Trophoblast cell (in vitro differentiated cells and primary cell): ENCODE data around the gene FOXE1.

ENCODE experiments used
- DNase-seq, 2 donors: peaks; one replicate each; pipeline ENCODE4 v3.0.0-alpha.2; 2016
- H2AFZ ChIP-seq: 2 replicates; pipeline ENCODE4 v1.6.1; 2013; ENCODE audit warnings: low read length, moderate library complexity, mild to moderate bottlenecking; ENCODE audit not compliant: insufficient read depth, poor library complexity
- H2AK5ac ChIP-seq: 2 replicates; pipeline ENCODE4 v1.6.1; 2013; ENCODE audit warnings: mild to moderate bottlenecking, low read length
- H2BK120ac ChIP-seq: 2 replicates; pipeline ENCODE4 v1.6.1; 2013; ENCODE audit warnings: low read length, mild to moderate bottlenecking, moderate library complexity; ENCODE audit not compliant: insufficient read depth, poor library complexity
- H2BK12ac ChIP-seq: 2 replicates; pipeline ENCODE4 v1.6.1; 2013; ENCODE audit warnings: mild to moderate bottlenecking, low read length, moderate library complexity
- H2BK5ac ChIP-seq: 2 replicates; pipeline ENCODE4 v1.6.1; 2013; ENCODE audit warnings: low read length, low read depth, moderate library complexity, mild to moderate bottlenecking; ENCODE audit not compliant: poor library complexity
- H3K14ac ChIP-seq: 2 replicates; pipeline ENCODE4 v1.6.1; 2013; ENCODE audit warnings: mild to moderate bottlenecking, low read length
- H3K18ac ChIP-seq: 2 replicates; pipeline ENCODE4 v1.6.1; 2013; ENCODE audit warnings: mild to moderate bottlenecking, low read length
- H3K23ac ChIP-seq: 2 replicates; pipeline ENCODE4 v1.6.1; 2013; ENCODE audit warnings: low read length
- H3K27ac ChIP-seq: 2 replicates; pipeline ENCODE4 v1.5.1; 2013; ENCODE audit warnings: low read depth, mild to moderate bottlenecking, inconsistent platforms, low read length, moderate library complexity
- H3K27me3 ChIP-seq: 2 replicates; pipeline ENCODE4 v1.6.1; 2013; ENCODE audit warnings: inconsistent platforms, mild to moderate bottlenecking, low read length, moderate library complexity; ENCODE audit not compliant: insufficient read depth
- H3K36me3 ChIP-seq, 2 experiments: 1 replicate in 1 of 2; 2 replicates in 1 of 2; pipeline ENCODE4 v1.6.1; 2013; ENCODE audit warnings: low read length in 2 of 2, mild to moderate bottlenecking in 2 of 2, moderate library complexity in 1 of 2; ENCODE audit not compliant: insufficient read depth in 2 of 2, control insufficient read depth in 1 of 2
- H3K4ac ChIP-seq: 2 replicates; pipeline ENCODE4 v1.6.1; 2013; ENCODE audit warnings: low read depth, mild to moderate bottlenecking, low read length, moderate library complexity
- H3K4me1 ChIP-seq, 2 experiments: 1 replicate in 1 of 2; 2 replicates in 1 of 2; pipeline ENCODE4 v1.6.1; 2013; ENCODE audit warnings: low read length in 2 of 2, mild to moderate bottlenecking in 2 of 2, moderate library complexity in 1 of 2; ENCODE audit not compliant: insufficient read depth in 2 of 2, control insufficient read depth in 1 of 2
- H3K4me2 ChIP-seq: 2 replicates; pipeline ENCODE4 v1.6.1; 2013; ENCODE audit warnings: inconsistent platforms, mild to moderate bottlenecking, low read length, moderate library complexity
- H3K4me3 ChIP-seq: 2 replicates; pipeline ENCODE4 v1.5.1; 2013; ENCODE audit warnings: mild to moderate bottlenecking, low read depth, low read length, inconsistent platforms
- H3K79me1 ChIP-seq: one replicate; pipeline ENCODE4 v1.6.1; 2013; ENCODE audit warnings: low read length
- H3K79me2 ChIP-seq: 2 replicates; pipeline ENCODE4 v1.6.1; 2013; ENCODE audit warnings: low read length, mild to moderate bottlenecking; ENCODE audit not compliant: control insufficient read depth, insufficient read depth, poor library complexity
- H3K9ac ChIP-seq: 2 replicates; pipeline ENCODE4 v1.6.1; 2013; ENCODE audit warnings: mild to moderate bottlenecking, low read length
- H3K9me3 ChIP-seq: 2 replicates; pipeline ENCODE4 v1.6.1; 2013; ENCODE audit warnings: low read depth, mild to moderate bottlenecking, control low read depth, inconsistent platforms, low read length; ENCODE audit not compliant: insufficient read depth
- H4K12ac ChIP-seq: 2 replicates; pipeline ENCODE4 v1.6.1; 2013; ENCODE audit warnings: low read depth, mild to moderate bottlenecking, low read length, moderate library complexity
- H4K8ac ChIP-seq: 2 replicates; pipeline ENCODE4 v1.6.1; 2013; ENCODE audit warnings: low read depth, mild to moderate bottlenecking, low read length, moderate library complexity
- H4K91ac ChIP-seq: one replicate; pipeline ENCODE4 v1.6.1; 2013; ENCODE audit warnings: low read depth, mild to moderate bottlenecking, low read length, moderate library complexity
- WGBS: extraction: QIAGEN DNeasy Blood & Tissue Kit; methylation state at CpG from one replicate; pipeline ENCODE4 v1.1.7; 2013; ENCODE audit warnings: missing lambda C conversion rate; ENCODE audit not compliant: insufficient read length, insufficient coverage; ENCODE audit errors: extremely low coverage; 5-methylcytosine and 5-hydroxymethylcytosine counted together

The FOXE1 gene

GRCh38 chr9:97860451-97861147 lies 7.6 kb downstream of the FOXE1 start:
- no peak overlapping the region for H2BK120ac ChIP-seq
- WGBS: no CpG with 5 or more reads among the region's 10 CpGs
- no peak overlapping the region for H2AFZ ChIP-seq

GRCh38 chr9:97861148-97861475 lies 8.1 kb downstream of the FOXE1 start:
- no peak overlapping the region for H4K91ac ChIP-seq
- H2BK120ac ChIP-seq: no peak overlapping the region
- no peak overlapping the region for H3K18ac ChIP-seq
- no peak overlapping the region for H3K4me3 ChIP-seq
- no peak overlapping the region for H3K4me2 ChIP-seq
- H3K9me3 ChIP-seq: peaks cover 8% of the 10 kb centered on the region
- no peak for DNase-seq
- H3K79me1 ChIP-seq: no peaks in the 10 kb centered on the region
- peak overlapping the region; percentile 11 for H3K23ac ChIP-seq
- H2AK5ac ChIP-seq: no peak overlapping the region
- no peak overlapping the region for H4K8ac ChIP-seq
- H2AFZ ChIP-seq: no peak overlapping the region
- no peak overlapping the region for H3K4ac ChIP-seq
- WGBS: no CpG with 5 or more reads among the region's 5 CpGs
- H3K14ac ChIP-seq: no peak overlapping the region
- H3K9ac ChIP-seq: no peak overlapping the region
- H3K79me2 ChIP-seq: no peaks in the 10 kb centered on the region
- H2BK5ac ChIP-seq: no peak overlapping the region
- H2BK12ac ChIP-seq: no peak overlapping the region
- no peaks in the 10 kb centered on the region for H3K36me3 ChIP-seq
- H3K27me3 ChIP-seq: peaks cover 27% of the 10 kb centered on the region
- no peaks in the 10 kb centered on the region for H3K4me1 ChIP-seq
- no peak overlapping the region for H4K12ac ChIP-seq
- H3K27ac ChIP-seq: no peak overlapping the region

More at GRCh38 chr9:97860451-97861147, 7.6 kb downstream of the FOXE1 start:
- Histone ChIP-seq H2AK5ac (no peak overlapping the region), H3K4me1 (no peaks in the 10 kb centered on the region), H3K4me2 (no peak overlapping the region), H3K4me3 (no peak overlapping the region), H3K36me3 (no peaks in the 10 kb centered on the region), H3K23ac (peak overlapping the region; percentile 11), H4K12ac (no peak overlapping the region), H3K14ac (no peak overlapping the region), H3K9me3 (peaks cover 8% of the 10 kb centered on the region), H3K27me3 (peaks cover 32% of the 10 kb centered on the region), H3K27ac (no peak overlapping the region), H4K91ac (no peak overlapping the region), H2BK12ac (no peak overlapping the region), H2BK5ac (no peak overlapping the region), H4K8ac (no peak overlapping the region), H3K79me1 (no peaks in the 10 kb centered on the region), H3K18ac (no peak overlapping the region), H3K9ac (no peak overlapping the region), H3K4ac (no peak overlapping the region), H3K79me2 (no peaks in the 10 kb centered on the region)
- no peak for DNase-seq

- Histone ChIP-seq H2AK5ac (no peak overlapping the region), H4K91ac (no peak overlapping the region), H4K12ac (no peak overlapping the region), H2BK5ac (no peak overlapping the region), H3K4me1 (no peaks in the 10 kb centered on the region), H3K27me3 (peaks cover 11% of the 10 kb centered on the region), H3K36me3 (no peaks in the 10 kb centered on the region), H3K79me2 (no peaks in the 10 kb centered on the region), H3K27ac (no peak overlapping the region), H3K9ac (no peak overlapping the region), H3K4ac (no peak overlapping the region), H3K4me3 (no peak overlapping the region), H4K8ac (no peak overlapping the region), H2BK12ac (no peak overlapping the region), H3K18ac (no peak overlapping the region), H3K79me1 (no peaks in the 10 kb centered on the region), H3K14ac (no peak overlapping the region), H2BK120ac (no peak overlapping the region), H3K23ac (no peak overlapping the region), H3K9me3 (peaks cover 2% of the 10 kb centered on the region), H3K4me2 (no peak overlapping the region), H2AFZ (no peak overlapping the region)
- no peak for DNase-seq
- no CpG with 5 or more reads among the region's 7 CpGs for WGBS
Measured at GRCh38 chr9:97863314-97863713, 10.3 kb downstream of the FOXE1 start.

GRCh38 chr9:97864396-97864795 lies 11.4 kb downstream of the FOXE1 start:
- H4K91ac ChIP-seq: no peak overlapping the region
- H3K4ac ChIP-seq: no peak overlapping the region

More at GRCh38 chr9:97864396-97864795, 11.4 kb downstream of the FOXE1 start:
- no peak overlapping the region for H2BK5ac ChIP-seq
- H2BK120ac ChIP-seq: no peak overlapping the region
- DNase-seq: peak in 1 of 2 donors; percentile 45
- WGBS: no CpG with 5 or more reads among the region's 1 CpG
- H3K27me3 ChIP-seq: peaks cover 7% of the 10 kb centered on the region
- no peaks in the 10 kb centered on the region for H3K4me1 ChIP-seq
- H3K14ac ChIP-seq: no peak overlapping the region
- H3K9me3 ChIP-seq: peaks cover 2% of the 10 kb centered on the region
- H3K4me2 ChIP-seq: no peak overlapping the region
- no peak overlapping the region for H2BK12ac ChIP-seq
- H2AK5ac ChIP-seq: no peak overlapping the region
- no peak overlapping the region for H3K4me3 ChIP-seq
- H3K36me3 ChIP-seq: no peaks in the 10 kb centered on the region
- H4K12ac ChIP-seq: no peak overlapping the region
- H3K27ac ChIP-seq: no peak overlapping the region
- H3K79me1 ChIP-seq: no peaks in the 10 kb centered on the region
- no peak overlapping the region for H3K18ac ChIP-seq
- no peak overlapping the region for H3K23ac ChIP-seq
- peak overlapping the region; percentile 48 for H3K9ac ChIP-seq
- H3K79me2 ChIP-seq: no peaks in the 10 kb centered on the region
- H2AFZ ChIP-seq: no peak overlapping the region
- no peak overlapping the region for H4K8ac ChIP-seq
